Muscle of arm (tissue), 12 donors: ENCODE measurements around the gene CSTPP1. TPM values are rescaled to one million over a fixed set of nuclear protein-coding genes. Genes with fewer than 3 reads are reported as not detected.
A peak's percentile ranks its signal among the peaks of the same experiment; 100 is the strongest.

Experiments used
- DNase-seq: peaks from one replicate; pipeline ENCODE4 v3.0.0-alpha.2; 2013
- polyA plus RNA-seq, 12 donors: library from polyadenylated mRNA; unstranded; fragments of 120-200 nt; gene quantifications; one replicate each; pipeline ENCODE4 v1.2.1, GENCODE V29; 2013; ENCODE audit not compliant: insufficient read length in 12 of 12

Gene CSTPP1
- polyA plus RNA-seq, 12 donors: 18.6 to 33.6 (median 21.6) TPM; not detected in 1

DNA sequence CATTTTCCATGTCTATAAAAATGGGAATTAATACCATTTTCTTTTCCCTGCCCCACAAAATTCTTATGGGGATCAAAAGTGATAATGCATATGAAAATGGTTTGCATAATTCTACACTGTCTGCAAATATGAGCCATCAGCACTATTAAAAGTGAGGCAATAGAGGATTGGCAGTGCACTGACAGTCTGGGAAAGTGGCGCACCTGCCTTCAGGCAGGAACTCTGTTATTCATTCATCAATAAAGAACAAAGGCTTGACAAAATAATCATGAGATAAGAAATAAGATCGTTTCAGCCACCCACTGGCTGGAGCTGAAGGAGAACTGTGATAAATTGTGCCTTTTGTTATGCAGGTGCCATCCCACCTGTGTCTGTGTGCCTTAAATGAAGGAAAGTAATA is 190.7 kb downstream of the CSTPP1 start:
- no peak for DNase-seq

DNA sequence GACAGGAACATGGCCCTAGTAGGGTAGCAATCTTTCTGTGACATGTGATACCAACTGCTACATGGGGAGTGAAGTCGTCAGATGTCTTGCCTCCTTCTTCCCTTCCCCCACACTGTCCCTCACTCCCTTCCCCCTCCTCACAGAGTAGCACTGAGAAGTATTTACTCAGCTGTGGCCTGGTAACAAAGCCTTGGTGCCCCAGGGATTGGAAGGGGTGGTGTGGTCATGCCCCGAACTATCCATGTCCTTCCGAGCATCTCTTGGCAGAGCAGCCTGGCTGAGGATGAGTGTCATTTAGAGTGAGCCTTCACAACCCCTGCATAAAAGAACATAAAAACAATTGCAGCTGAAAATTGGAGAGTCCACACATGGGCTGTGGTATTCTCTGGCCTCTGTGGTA is 194.0 kb downstream of the CSTPP1 start:
- no peak for DNase-seq

DNA sequence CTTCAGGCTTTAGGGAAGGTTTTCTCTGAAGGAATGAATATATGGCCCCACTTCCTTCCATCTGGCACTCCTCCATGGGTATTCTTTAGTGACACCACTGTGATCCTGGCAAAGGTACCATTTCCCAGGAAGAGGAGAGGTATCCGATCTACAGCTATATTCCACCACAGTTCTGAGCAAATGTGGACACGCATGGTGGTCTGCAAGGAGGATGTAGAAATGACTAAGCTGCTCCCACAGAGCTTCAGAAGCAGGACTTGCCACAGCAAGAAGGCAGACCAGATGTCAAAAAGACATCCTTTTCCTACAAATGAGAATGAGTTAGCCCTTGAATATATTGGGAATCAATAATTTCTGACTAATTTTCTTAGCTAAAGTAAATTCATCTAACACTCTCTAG is 194.6 kb downstream of the CSTPP1 start:
- no peak for DNase-seq

DNA sequence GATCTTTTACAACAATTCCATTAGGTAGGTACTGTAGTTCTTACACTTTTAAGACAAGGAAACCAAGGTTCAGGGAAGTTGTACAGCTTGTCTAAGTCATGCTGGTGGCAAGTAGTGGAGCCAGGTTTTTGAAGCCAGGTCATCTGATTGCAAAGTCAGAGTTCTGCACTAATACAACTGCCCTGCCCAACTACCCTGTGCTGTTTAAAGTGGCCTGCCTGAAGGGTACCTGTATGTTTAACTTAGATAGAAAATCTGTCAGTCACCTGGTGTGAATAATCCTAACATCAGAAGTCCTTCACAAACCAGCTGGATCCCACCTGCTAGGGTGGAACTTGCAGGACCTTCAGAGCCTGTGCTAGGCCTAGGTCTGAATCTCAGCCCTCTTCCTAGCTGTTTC is 195.9 kb downstream of the CSTPP1 start:
- no peak for DNase-seq

DNA sequence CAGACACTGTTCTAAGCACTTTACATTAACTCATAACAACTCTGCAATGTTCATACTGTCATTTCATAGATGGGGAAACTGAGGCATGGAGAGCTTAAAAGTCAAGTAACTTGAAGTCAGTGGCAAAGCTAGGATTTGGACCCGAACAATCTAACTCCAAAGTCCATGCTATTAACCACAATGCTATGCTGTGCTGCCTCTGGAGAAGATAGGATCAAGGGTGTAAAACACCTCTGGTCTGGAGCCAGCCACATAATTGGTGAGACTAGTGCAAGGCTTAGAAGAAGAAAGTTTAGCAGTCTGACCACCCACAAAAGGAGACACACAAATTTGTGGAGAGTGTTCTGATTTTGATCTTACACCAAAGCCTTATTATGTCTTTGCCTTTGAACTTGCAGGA is 196.4 kb downstream of the CSTPP1 start:
- no peak for DNase-seq

DNA sequence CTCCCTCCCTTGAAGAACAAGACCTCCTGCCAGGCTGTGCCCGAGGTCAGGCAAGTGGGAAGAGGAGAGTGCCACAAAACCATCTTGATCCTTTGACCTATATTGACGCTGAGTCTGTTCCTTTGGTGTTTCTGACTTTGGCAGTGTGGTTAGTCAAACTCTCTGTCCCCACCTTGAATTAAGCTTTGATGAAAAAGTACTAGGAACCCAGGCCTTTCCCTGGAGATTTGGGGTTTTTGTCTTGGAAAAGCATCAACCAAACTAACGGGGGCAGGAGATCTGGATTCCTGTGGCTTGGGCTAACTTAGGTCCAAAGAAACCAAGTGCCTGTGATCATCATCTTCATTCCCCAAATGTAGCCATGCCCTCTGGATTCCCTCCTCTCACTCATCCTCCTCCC is 199.8 kb downstream of the CSTPP1 start:
- no peak for DNase-seq

DNA sequence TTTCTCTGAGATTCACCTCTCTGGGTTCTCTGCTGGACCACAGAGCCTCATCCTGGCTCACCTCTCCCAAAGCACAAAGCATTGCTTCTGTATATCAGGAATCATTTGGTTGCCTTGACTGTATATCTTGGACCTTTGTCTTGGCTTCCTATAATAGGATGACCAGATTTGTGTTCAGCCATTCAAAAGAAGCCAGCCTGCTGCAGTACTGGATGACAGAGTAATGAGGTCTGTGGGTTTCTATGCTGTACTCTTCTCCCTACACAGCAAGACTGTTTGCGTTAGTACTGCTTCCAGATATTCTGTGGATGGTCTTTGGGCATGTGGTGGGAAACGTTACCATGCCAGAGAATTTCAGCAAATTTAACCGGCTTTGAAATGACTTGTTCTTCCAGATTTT is 200.4 kb downstream of the CSTPP1 start:
- no peak for DNase-seq

DNA sequence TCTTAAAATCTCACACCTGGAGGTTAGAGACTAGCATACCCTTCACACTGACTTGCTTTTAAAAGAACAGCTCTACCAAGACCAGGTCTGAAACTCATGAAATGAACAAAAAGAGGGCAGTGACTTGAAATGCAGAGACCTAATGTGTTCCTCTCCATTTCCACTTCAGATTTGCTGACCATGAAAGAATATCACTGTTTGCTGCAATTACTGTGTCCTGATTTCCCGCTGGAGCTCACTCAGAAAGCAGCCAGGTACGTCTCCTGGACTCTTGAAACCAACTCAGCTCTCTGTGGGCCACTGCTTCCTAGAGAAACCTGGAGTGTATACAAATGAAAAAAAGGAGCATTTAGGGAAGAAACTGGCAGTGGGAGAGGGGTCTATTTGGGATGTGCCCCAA is 200.9 kb downstream of the CSTPP1 start:
- no peak for DNase-seq

DNA sequence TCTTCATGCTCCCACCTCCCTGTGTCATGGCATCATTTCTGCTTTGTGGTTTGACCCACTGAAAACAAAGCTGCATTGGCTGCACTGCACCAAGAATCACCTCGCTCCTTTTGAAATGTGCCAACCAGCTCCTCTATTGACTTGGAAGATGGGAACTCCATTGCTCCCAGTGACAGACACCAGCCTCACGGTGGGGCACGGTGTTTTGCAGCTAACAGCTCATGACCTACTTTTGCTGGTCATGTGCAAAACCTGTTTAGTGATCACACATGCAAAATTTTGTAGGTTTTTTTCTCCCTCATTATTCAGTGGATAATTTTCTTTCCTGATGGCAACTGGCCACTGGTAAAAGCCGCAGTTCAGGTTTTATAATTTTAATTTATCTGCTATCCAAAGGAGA is 203.3 kb downstream of the CSTPP1 start:
- DNase-seq: no peak

DNA sequence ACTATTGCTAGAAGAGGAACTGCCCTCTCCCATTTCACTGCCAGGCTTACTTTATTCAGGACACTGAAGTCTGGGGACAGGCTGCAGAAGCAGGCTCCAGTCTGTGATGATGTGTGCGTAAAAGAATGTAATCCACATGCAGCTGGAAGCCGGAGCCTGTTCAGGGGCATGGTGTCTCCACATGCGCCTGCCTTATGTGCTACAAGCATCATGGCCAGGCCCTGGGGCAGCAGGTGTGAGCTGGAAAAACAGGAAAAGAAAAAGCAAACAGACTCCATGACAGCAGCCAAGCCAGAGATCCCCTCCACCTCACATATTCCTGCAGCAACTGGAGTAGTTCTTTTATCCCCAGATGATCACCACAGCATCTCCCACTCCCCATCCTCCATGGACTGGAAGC is 206.8 kb downstream of the CSTPP1 start:
- DNase-seq: peak; percentile 71

DNA sequence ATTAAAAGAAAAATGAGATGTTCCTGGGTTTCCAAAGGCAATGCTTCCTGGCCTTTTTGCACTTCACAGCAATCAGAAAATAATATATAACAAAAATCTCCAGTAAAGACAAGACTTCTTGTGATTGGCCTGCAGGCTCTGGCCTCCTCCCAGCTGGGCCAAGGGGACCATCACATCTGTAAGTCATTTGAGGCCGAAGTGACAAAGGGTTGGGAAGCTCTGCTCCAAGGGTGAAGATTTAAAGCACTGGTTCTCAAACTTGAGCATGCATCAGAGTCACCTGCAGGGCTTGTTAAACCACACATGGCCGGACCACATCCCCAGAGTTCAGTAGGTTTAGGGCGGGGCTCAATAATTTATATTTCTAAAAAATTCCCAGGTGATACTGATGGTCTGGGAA is 208.0 kb downstream of the CSTPP1 start:
- DNase-seq: peak; percentile 61

DNA sequence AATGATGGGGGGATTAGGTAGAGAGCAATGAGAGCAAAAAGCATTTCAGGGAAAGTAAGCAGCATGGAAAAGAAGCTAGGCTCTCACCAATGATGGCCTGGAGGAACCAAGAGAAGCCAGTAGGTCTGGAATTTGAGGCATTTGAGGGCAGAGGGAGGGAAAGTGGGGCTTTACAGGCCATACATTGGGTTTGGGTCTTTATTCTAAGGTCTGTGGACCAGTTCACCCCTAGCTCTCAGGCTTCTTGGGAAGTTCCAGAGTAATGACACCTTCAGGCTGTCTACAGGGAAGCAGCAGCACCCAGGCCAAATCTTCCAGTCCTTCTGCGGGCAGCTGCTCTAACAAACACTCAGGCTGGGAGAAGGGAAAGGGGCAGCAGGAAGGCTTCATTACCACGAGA is 210.7 kb downstream of the CSTPP1 start:
- no peak for DNase-seq

DNA sequence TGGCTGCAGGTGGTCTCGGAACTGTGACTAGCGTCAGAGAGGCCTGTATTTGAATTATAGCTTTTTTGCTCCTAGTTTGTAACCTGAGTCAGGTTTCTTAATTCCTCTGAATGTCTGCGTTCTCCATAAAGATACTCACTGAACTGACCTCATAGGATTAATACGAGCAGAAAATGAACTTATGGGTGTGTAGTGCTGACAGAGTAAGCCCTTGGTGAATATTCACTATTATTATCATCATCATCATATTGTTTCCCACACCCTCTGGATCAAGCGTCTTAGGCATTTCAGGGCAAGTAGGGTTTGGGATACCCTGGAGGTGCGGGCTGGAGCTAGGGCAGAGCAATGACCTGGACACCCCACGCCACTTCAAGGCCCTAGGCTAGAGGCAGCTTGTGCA is 211.1 kb downstream of the CSTPP1 start:
- DNase-seq: no peak

DNA sequence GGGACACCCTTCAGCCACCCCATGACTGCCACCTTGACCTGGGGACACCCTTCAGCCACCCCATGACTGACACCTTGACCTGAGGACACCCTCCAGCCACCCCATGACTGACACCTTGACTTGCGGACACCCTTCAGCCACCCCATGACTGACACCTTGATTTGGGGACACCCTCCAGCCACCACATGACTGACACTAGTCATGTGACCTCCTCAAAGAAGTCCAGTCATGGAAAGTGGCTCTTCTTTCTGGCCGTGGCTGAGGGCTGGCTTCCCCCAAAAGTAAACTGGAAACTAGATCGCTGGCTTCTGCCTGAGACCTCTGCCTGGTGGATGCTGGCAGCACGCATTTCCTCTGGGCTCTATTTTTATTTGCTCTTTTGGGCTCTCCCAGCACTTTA is 211.7 kb downstream of the CSTPP1 start:
- no peak for DNase-seq

DNA sequence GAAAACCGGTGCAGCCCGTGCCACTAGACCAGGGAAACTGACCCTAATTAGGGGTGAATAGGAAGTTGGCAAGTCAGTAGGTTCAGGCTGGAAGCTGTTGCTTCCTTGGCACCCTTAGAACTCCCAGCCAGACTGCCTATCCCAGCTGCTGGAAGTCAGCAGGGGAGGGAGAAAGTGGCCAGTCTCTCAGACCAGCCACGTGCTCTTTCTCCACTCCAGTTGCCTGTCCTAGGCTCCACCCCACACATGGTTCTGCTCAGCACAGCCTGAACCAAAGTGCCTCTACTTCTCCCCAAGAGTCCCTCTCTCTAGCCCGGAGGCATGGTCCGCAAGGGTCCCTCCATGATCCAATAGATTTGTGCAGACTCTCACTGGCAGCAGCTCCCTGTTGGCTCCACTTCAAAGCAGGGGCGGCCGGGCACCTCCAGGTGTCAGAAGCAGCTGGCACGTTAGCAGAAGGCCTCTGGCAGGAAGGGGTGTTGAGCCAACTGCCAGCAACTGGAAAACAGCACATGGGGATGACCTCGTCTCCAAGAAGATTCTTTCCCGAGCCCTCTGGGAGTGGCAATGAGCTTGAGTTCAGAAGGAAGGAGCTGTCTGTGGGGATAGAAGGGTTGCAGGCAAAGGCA is 212.5 kb downstream of the CSTPP1 start:
- DNase-seq: no peak

DNA sequence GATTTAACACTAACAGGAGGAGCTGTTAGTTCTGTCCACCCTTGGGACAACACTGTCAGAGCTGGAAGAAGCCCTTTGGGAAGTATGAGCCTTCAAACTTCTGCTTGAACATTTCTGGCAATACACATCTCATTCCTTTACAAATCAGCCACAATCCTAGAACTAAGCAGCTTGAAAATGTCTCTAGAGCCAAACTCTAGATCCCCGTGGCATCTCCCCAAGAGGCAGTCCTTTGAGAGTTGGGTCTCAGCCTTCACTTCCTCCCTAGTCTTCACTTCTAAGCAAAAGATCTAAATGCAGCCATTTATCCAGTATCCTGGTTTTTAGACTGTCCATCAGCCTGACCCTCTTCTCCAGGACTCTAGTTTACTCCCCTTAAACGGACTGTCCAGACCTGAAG is 213.2 kb downstream of the CSTPP1 start:
- DNase-seq: no peak

DNA sequence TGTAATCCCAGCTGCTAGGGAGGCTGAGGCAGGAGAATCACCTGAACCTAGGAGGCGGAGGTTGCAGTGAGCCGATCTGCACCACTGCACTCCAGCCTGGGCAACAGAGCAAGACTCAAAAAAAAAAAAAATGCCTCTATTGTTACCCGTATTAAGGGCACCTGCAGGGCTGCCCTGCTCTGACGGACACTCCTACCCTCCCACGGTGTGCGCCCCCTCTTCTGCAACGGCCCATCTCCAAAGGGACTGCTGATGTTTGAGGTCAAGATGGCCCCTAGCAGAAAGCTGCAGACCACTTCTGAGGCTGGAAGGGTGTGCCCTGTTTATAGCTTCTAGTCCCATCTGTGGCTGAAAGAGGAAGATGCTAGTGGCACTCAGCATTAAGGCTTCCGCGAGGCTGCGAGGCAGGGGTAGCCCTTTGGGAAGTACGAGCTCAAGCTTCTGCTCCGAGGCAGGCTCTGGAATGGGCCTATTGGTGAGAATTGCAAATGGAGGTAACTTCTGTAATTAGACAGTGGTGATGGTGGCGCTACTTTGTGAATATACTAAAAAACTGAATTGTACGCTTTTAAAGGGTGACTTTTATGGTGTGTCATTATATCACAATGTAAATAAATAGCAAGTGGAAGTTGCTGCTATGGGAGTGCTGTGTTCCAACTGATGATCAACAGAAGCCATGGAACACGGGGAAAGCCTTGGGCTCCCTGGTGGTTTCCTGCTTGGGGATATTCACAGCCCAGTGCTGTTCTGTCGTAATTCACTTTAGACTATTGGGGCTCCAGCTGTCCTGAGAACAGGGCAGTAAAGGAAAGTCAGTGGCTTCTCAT is 215.8 kb downstream of the CSTPP1 start:
- DNase-seq: no peak

DNA sequence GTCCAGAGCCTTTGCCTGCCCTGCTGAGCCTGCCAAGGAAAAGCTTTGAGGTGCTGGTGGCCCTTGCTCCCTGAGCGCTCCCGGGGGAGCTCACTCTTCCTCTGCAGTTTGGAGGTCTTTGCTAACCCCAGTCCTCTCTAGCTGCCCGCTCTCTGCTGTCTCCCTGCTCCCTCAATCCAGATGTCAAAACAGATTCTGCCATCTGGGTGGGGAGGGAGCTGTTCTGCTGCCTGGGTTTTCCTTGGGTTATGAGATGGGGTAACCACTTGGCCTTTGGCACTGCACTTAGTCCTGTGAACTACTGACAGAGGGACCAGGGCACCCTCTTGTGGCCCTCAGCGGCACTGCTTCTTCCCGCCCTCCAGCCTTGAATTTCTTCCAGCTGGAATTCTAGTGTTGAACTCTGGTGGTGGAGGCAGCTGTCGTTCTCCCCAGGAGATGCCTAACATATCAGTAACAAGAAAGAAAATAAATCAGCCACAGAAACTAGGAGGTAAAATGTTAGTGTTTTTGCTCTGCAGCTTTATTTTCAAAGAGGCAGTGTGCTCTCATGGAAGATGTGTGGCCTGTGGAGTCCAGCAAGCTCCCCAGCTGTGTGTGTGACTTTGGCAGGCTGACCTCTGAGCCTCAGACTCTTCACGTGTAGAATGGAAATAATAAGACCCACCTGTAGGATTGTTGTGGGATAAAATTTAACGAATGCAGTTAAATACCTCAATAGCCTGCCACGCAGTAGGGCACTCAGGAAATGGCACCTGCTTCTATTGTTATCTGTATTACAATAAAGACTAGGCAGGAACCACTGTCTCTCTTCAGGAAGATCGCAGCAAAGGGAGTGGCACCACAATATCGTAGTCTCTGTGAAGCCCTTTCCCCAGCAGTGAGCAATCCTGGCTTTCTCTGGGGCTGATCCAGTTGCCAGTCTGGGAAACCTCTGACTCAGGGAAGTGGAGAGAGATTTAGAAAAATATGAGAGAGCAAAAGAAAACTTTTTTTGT is 216.7 kb downstream of the CSTPP1 start:
- DNase-seq: peak; percentile 92

DNA sequence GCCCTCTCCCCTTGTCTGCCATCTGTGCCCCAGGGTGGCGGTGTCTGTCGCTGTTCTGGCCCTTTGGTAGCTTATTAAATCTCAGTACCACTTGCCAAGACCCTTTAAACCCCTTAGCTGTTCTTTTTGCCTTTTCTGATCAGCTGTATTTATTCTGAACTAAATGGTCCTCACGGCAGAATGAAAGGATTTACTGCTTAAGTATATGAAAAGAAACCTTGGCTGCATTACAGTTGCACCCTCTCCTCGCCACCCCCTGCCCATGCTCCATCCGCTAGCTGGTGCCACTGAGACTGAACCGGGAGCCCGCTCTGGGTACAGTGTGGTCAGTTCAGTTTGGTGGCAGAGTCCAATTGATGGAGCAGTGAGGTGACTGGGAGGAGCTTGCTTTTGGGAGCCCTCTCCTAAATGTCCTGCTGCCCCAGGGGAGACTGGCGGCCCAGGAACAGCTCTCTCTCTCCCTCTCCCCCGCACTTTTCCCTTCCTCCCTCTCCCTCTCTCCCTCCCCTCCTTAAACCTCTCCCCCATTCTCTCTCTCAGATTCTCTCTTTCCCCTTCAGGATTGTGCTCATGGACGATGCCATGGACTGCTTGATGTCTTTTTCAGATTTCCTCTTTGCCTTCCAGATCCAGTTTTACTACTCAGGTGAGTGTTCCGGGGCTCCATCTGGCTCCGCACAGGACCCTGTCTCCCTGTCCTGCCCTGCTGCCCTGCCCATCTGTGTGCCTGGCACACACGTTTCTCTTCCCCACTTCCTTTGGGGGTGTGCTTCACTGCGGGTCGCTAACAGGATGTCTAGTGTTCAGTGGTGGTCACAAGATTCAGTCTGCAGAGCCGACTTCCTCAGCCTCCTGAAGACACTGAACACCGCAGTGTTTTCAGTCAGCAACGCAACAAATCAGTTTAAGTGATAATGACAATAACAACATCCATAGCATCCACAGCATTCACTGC is 218.3 kb downstream of the CSTPP1 start:
- no peak for DNase-seq

DNA sequence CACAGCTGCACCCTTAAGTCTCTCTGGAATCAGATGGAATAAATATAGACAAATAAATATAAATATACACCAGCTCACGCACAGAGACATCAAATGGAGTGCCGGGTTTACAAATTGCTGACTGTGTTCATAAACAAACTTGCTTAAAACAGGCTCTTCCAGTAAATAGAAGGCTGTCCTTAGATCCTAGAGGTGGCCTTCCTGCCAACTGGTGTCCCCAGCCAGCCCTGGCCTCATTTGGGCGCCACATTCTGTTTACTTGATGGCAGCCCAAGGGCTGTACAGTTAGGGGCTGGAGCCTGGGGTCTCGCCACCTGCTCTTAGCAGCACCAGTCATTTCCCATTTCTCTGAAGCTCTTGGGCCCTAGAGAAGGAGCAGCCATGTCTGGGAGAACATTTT is 219.3 kb downstream of the CSTPP1 start:
- no peak for DNase-seq

DNA sequence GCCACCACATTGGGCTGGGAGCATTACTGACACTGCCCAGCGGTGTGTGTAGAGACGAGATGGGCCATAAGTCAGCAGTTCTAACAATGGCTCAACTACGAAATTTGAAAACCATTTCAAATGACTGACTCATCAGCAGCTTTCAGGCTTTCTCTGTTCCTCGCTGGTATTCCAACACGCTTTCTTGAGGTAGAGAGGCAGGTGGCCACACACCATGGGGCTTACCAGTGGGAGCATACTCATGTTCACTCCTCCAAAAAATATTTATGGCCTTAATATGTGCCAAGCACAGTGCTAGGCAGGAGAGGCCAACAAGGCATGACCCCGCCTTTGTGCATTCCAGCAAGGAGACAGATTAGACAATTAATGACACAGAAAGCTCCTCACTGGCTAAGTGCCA is 219.8 kb downstream of the CSTPP1 start:
- DNase-seq: no peak
